ENCODE measurements around the gene MAST4. TPM values are rescaled to one million over a fixed set of nuclear protein-coding genes. Genes with fewer than 3 reads are reported as not detected.
"Not testable (repeated sequence)": the region's sequence is repeated elsewhere in the genome, so short reads cannot be mapped to it uniquely, and the experiment has no call there.

MAST4 gene
- polyA plus RNA-seq, 1 donor (not counting 4 experiments of a cell fraction or from before 2014, with no cell fraction given): 19.8 TPM

- H3K27me3 ChIP-seq (ENCODE audit: control insufficient read depth, extremely low read depth, insufficient read depth, low read length): no peaks in the 10 kb centered on the region
- no peak overlapping the region for H2AFZ ChIP-seq (ENCODE audit: control insufficient read depth, low read length)
- H3K9me1 ChIP-seq (ENCODE audit: control insufficient read depth, extremely low read depth, insufficient read depth, low read length): no peaks in the 10 kb centered on the region
- H4K20me1 ChIP-seq (ENCODE audit: control insufficient read depth, extremely low read depth, insufficient read depth, low read length): no peaks in the 10 kb centered on the region
- peak; percentile 13 for FAIRE-seq
- H3K9me3 ChIP-seq (ENCODE audit: control insufficient read depth, low read depth, low read length): no peaks in the 10 kb centered on the region
- H3K36me3 ChIP-seq (ENCODE audit: control insufficient read depth in 2 of 2, extremely low read depth in 1 of 2, insufficient read depth in 2 of 2, low read length in 2 of 2): no peaks in the 10 kb centered on the region
- TF ChIP-seq CTCF (optimal IDR thresholded peaks at IDR 0.05 in 1 of 3, IDR thresholded peaks at IDR 0.05 in 1 of 3, conservative IDR thresholded peaks at IDR 0.05 in 1 of 3; ENCODE audit: extremely low read depth in 1 of 3, insufficient read depth in 2 of 3, low read length in 3 of 3): no peak
- TF ChIP-seq EZH2 (IDR thresholded peaks at IDR 0.05; ENCODE audit: low read length): no peak
- H3K4me3 ChIP-seq (ENCODE audit: control insufficient read depth in 2 of 3, extremely low read depth in 1 of 3, insufficient read depth in 2 of 3, low read depth in 1 of 3, low read length in 3 of 3): no peak overlapping the region
- H3K9ac ChIP-seq (ENCODE audit: control insufficient read depth, extremely low read depth, insufficient read depth, low read length): no peak overlapping the region
- H3K4me1 ChIP-seq (ENCODE audit: control insufficient read depth, extremely low read depth, insufficient read depth, low read length): peaks cover 3% of the 10 kb centered on the region
- H3K27ac ChIP-seq (ENCODE audit: control insufficient read depth, insufficient read depth, low read length): no peak overlapping the region
- no peaks in the 10 kb centered on the region for H3K79me2 ChIP-seq (ENCODE audit: control insufficient read depth, insufficient read depth, low read length)
- H3K4me2 ChIP-seq (ENCODE audit: control insufficient read depth, extremely low read depth, insufficient read depth, low read depth, low read length): no peak overlapping the region
- dilution Hi-C loops (cut with MboI; ENCODE audit: extremely low pct_ligation_motif_present, low sequenced_read_pairs): no loop called here
- DNase-seq (ENCODE audit: low read depth, low spot score): no peak
Measured at GRCh38 chr5:66694036-66694435, 97.8 kb downstream of the MAST4 start.

GRCh38 chr5:66695840-66696239, 99.6 kb downstream of the MAST4 start:
- H3K4me1 ChIP-seq (ENCODE audit: control insufficient read depth, extremely low read depth, insufficient read depth, low read length); H2AFZ ChIP-seq (ENCODE audit: control insufficient read depth, low read length); H3K27me3 ChIP-seq (ENCODE audit: control insufficient read depth, extremely low read depth, insufficient read depth, low read length); dilution Hi-C loops (cut with MboI; ENCODE audit: extremely low pct_ligation_motif_present, low sequenced_read_pairs); H3K4me3 ChIP-seq (ENCODE audit: control insufficient read depth in 2 of 3, extremely low read depth in 1 of 3, insufficient read depth in 2 of 3, low read depth in 1 of 3, low read length in 3 of 3); H4K20me1 ChIP-seq (ENCODE audit: control insufficient read depth, extremely low read depth, insufficient read depth, low read length); H3K9me3 ChIP-seq (ENCODE audit: control insufficient read depth, low read depth, low read length); DNase-seq (ENCODE audit: low read depth, low spot score); H3K9me1 ChIP-seq (ENCODE audit: control insufficient read depth, extremely low read depth, insufficient read depth, low read length); H3K27ac ChIP-seq (ENCODE audit: control insufficient read depth, insufficient read depth, low read length); H3K9ac ChIP-seq (ENCODE audit: control insufficient read depth, extremely low read depth, insufficient read depth, low read length); H3K79me2 ChIP-seq (ENCODE audit: control insufficient read depth, insufficient read depth, low read length); H3K36me3 ChIP-seq (ENCODE audit: control insufficient read depth in 2 of 2, extremely low read depth in 1 of 2, insufficient read depth in 2 of 2, low read length in 2 of 2); H3K4me2 ChIP-seq (ENCODE audit: control insufficient read depth, extremely low read depth, insufficient read depth, low read depth, low read length); FAIRE-seq: not testable (repeated sequence)

All from keratinocyte (primary cell).